NB4 (cell line): Measurements from ENCODE around the gene DSCAML1.

Experiments
- MYC ChIP-seq: IDR thresholded peaks from 2 replicates; pipeline ENCODE4 v1.6.1; 2011; ENCODE audit warnings: low read depth, low read length
- POLR2A ChIP-seq: IDR thresholded peaks from 2 replicates; pipeline ENCODE4 v1.6.1; 2011; ENCODE audit warnings: mild to moderate bottlenecking; ENCODE audit not compliant: insufficient read length; ENCODE audit errors: extremely low read depth
- TF ChIP-seq, protein P1 (sequence below): IDR thresholded peaks from one replicate; pipeline ENCODE4 v1.5.1; 2012; ENCODE audit warnings: low read depth, low read length
- TF ChIP-seq, protein P2 (sequence below): IDR thresholded peaks from 2 replicates; pipeline ENCODE4 v1.6.1; 2011; ENCODE audit warnings: low read depth, low read length

DNA sequence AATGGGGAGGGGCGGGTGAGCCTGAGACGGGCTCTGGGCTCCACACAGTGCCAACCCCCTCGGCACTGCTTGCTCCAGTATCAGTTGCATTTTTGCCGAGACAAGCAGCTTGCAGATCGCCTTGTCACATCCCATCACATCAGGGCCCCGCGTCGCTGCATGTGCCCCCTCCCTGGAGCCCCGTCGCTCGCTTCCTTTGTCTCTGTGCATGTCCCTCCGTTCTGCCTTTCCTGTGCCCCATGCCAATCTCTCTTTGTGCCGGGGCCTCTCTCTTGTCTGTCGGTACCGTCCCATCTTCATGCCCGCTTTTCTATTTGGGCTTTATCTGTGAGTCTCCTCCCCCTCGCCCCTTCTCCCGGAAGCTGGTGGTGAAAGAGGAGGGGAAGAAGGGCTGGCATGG lies 267.2 kb downstream of the DSCAML1 start:
- TF ChIP-seq, protein P1, sequence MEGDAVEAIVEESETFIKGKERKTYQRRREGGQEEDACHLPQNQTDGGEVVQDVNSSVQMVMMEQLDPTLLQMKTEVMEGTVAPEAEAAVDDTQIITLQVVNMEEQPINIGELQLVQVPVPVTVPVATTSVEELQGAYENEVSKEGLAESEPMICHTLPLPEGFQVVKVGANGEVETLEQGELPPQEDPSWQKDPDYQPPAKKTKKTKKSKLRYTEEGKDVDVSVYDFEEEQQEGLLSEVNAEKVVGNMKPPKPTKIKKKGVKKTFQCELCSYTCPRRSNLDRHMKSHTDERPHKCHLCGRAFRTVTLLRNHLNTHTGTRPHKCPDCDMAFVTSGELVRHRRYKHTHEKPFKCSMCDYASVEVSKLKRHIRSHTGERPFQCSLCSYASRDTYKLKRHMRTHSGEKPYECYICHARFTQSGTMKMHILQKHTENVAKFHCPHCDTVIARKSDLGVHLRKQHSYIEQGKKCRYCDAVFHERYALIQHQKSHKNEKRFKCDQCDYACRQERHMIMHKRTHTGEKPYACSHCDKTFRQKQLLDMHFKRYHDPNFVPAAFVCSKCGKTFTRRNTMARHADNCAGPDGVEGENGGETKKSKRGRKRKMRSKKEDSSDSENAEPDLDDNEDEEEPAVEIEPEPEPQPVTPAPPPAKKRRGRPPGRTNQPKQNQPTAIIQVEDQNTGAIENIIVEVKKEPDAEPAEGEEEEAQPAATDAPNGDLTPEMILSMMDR, result no peak
- no peak for TF ChIP-seq POLR2A
- no peak for TF ChIP-seq MYC
- TF ChIP-seq, protein P2, sequence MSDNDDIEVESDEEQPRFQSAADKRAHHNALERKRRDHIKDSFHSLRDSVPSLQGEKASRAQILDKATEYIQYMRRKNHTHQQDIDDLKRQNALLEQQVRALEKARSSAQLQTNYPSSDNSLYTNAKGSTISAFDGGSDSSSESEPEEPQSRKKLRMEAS, result no peak
